Glomerular endothelial cell (primary cell): ENCODE measurements around the gene PSAP. TPM values are rescaled to one million over a fixed set of nuclear protein-coding genes. Genes with fewer than 3 reads are reported as not detected.

ENCODE experiments used
- DNase-seq: peaks from one replicate; pipeline ENCODE4 v3.0.0-alpha.2; 2011; ENCODE audit warnings: low read depth, low spot score; ENCODE audit errors: extremely low read depth
- total RNA-seq: library from RNA; depleted of rRNA; stranded (reverse); fragments of >200 nt; gene quantifications from 2 replicates; pipeline ENCODE4 v1.2.3, GENCODE V29; 2015

Gene PSAP
- total RNA-seq, 1 donor from 2014 or later = 1,624 TPM

GRCh38 chr10:71845410-71846405 lies 5.3 kb downstream of the PSAP start:
- no peak for DNase-seq

GRCh38 chr10:71844695-71845094 lies 6.4 kb downstream of the PSAP start:
- DNase-seq = no peak

- DNase-seq = no peak
Measured at GRCh38 chr10:71844084-71844483, 7.0 kb downstream of the PSAP start.

GRCh38 chr10:71842856-71843686 lies 8.0 kb downstream of the PSAP start:
- no peak for DNase-seq

GRCh38 chr10:71842422-71842821 lies 8.6 kb downstream of the PSAP start:
- no peak for DNase-seq

GRCh38 chr10:71840958-71841335 lies 10.1 kb downstream of the PSAP start:
- DNase-seq = no peak

- no peak for DNase-seq
Measured at GRCh38 chr10:71840177-71840957, 10.7 kb downstream of the PSAP start.

GRCh38 chr10:71838264-71839211 lies 12.5 kb downstream of the PSAP start:
- DNase-seq = no peak

GRCh38 chr10:71837098-71837827 lies 13.8 kb downstream of the PSAP start:
- no peak for DNase-seq

GRCh38 chr10:71836596-71836974 lies 14.5 kb downstream of the PSAP start:
- DNase-seq = no peak

GRCh38 chr10:71835671-71836595 lies 15.1 kb downstream of the PSAP start:
- no peak for DNase-seq

GRCh38 chr10:71834343-71834674 lies 16.7 kb downstream of the PSAP start:
- no peak for DNase-seq

- DNase-seq = no peak
Measured at GRCh38 chr10:71833451-71834342, 17.4 kb downstream of the PSAP start.

- DNase-seq = no peak
Measured at GRCh38 chr10:71832967-71833366, 18.1 kb downstream of the PSAP start.

- no peak for DNase-seq
Measured at GRCh38 chr10:71831646-71832552, 19.2 kb downstream of the PSAP start.

GRCh38 chr10:71830726-71831125 lies 20.3 kb downstream of the PSAP start:
- no peak for DNase-seq
